Gastroesophageal sphincter (tissue), 2 donors: Measurements from ENCODE around the gene L2HGDH.

ENCODE experiments used
- POLR2A ChIP-seq, 2 donors: fragments of 450-650 bp; IDR thresholded peaks; one replicate each; pipeline ENCODE4 v1.6.1; 2017; ENCODE audit warnings: antibody characterized with exemption in 2 of 2, mild to moderate bottlenecking in 2 of 2, moderate library complexity in 1 of 2
- POLR2AphosphoS5 ChIP-seq: sonication (generic); formaldehyde crosslinking; IDR thresholded peaks from one replicate; pipeline ENCODE4 v1.6.1; 2017; ENCODE audit warnings: antibody characterized with exemption

- TF ChIP-seq POLR2A (IDR thresholded peaks at IDR 0.05) (no peak), POLR2AphosphoS5 (no peak)
These were observed 93.5 kb downstream of the L2HGDH start for GRCh38 chr14:50218501-50218900.
